Measurements from ENCODE around the gene KRTAP9-8. TPM values are rescaled to one million over a fixed set of nuclear protein-coding genes. Genes with fewer than 3 reads are reported as not detected.
A peak's percentile ranks its signal among the peaks of the same experiment; 100 is the strongest.
"Not testable (repeated sequence)": the region's sequence is repeated elsewhere in the genome, so short reads cannot be mapped to it uniquely, and the experiment has no call there.

KRTAP9-8 gene
- total RNA-seq, 3 donors from 2014 or later (not counting 1 experiment from before 2014, with no cell fraction given): not detected

- ATAC-seq: no peak
- H3K27ac ChIP-seq (ENCODE audit: low read length): no peak overlapping the region
- Mint-ChIP-seq H3K27ac (no peak overlapping the region), H3K4me1 (no peaks in the 10 kb centered on the region), H3K4me3 (no peak overlapping the region), H3K27me3 (ENCODE audit: low read depth in 2 of 2) (peaks cover 22 to 34% of the 10 kb centered on the region in 2 donors), H3K9me3 (no peaks in the 10 kb centered on the region), H3K36me3 (no peaks in the 10 kb centered on the region)
- TF ChIP-seq CTCF (IDR thresholded peaks at IDR 0.05): no peak
- no peak for DNase-seq
- intact Hi-C loops (cut with micrococcal nuclease): no loop called here
- H3K36me3 ChIP-seq (ENCODE audit: control insufficient read depth, insufficient read depth, low read length): no peaks in the 10 kb centered on the region
- H3K27me3 ChIP-seq (ENCODE audit: control insufficient read depth, insufficient read depth, low read length): peaks cover 2% of the 10 kb centered on the region
- no CpG with 5 or more reads among the region's 3 CpGs for WGBS (ENCODE audit: insufficient coverage)
- no peaks in the 10 kb centered on the region for H3K4me1 ChIP-seq (ENCODE audit: control insufficient read depth, insufficient read depth, low read length)
- no peak overlapping the region for H3K4me3 ChIP-seq (ENCODE audit: low read length)
- H3K9me3 ChIP-seq (ENCODE audit: control insufficient read depth, insufficient read depth, low read length): no peaks in the 10 kb centered on the region
Measured at GRCh38 chr17:41267711-41268110, 29.9 kb downstream of the KRTAP9-8 start.

- H3K4me1 Mint-ChIP-seq; H3K36me3 ChIP-seq (ENCODE audit: control insufficient read depth, insufficient read depth, low read length); H3K9me3 Mint-ChIP-seq; H3K4me1 ChIP-seq (ENCODE audit: control insufficient read depth, insufficient read depth, low read length); DNase-seq; H3K27ac Mint-ChIP-seq; H3K27me3 ChIP-seq (ENCODE audit: control insufficient read depth, insufficient read depth, low read length); H3K4me3 ChIP-seq (ENCODE audit: low read length); intact Hi-C loops (cut with micrococcal nuclease); H3K9me3 ChIP-seq (ENCODE audit: control insufficient read depth, insufficient read depth, low read length); ATAC-seq; H3K4me3 Mint-ChIP-seq; H3K27ac ChIP-seq (ENCODE audit: low read length); H3K36me3 Mint-ChIP-seq: not testable (repeated sequence)
- WGBS (ENCODE audit: insufficient coverage): 53% methylated on average over 1 of the region's 1 CpG
- peaks cover 7 to 26% of the 10 kb centered on the region in 2 donors for H3K27me3 Mint-ChIP-seq (ENCODE audit: low read depth in 2 of 2)
Measured at GRCh38 chr17:41271323-41271722, 33.5 kb downstream of the KRTAP9-8 start.

- no peak overlapping the region for H3K27ac ChIP-seq (ENCODE audit: low read length)
- DNase-seq: no peak
- H3K36me3 Mint-ChIP-seq: no peaks in the 10 kb centered on the region
- no peak overlapping the region for H3K4me3 Mint-ChIP-seq
- intact Hi-C loops (cut with micrococcal nuclease): no loop called here
- no peak overlapping the region for H3K27ac Mint-ChIP-seq
- ATAC-seq: no peak
- H3K27me3 Mint-ChIP-seq (ENCODE audit: low read depth in 2 of 2): peaks cover 12 to 26% of the 10 kb centered on the region in 2 donors
- H3K4me1 ChIP-seq (ENCODE audit: control insufficient read depth, insufficient read depth, low read length): no peaks in the 10 kb centered on the region
- H3K4me1 Mint-ChIP-seq: no peaks in the 10 kb centered on the region
- no peaks in the 10 kb centered on the region for H3K27me3 ChIP-seq (ENCODE audit: control insufficient read depth, insufficient read depth, low read length)
- H3K9me3 Mint-ChIP-seq: no peaks in the 10 kb centered on the region
- H3K36me3 ChIP-seq (ENCODE audit: control insufficient read depth, insufficient read depth, low read length): no peaks in the 10 kb centered on the region
- no peaks in the 10 kb centered on the region for H3K9me3 ChIP-seq (ENCODE audit: control insufficient read depth, insufficient read depth, low read length)
- H3K4me3 ChIP-seq (ENCODE audit: low read length): no peak overlapping the region
- WGBS (ENCODE audit: insufficient coverage): 57% methylated on average over 1 of the region's 1 CpG
- no peak for TF ChIP-seq CTCF (IDR thresholded peaks at IDR 0.05)
Measured at GRCh38 chr17:41271858-41272257, 34.1 kb downstream of the KRTAP9-8 start.

- intact Hi-C loops (cut with micrococcal nuclease): loop anchor here (1.0 kb wide), 1 partner anchor 11 kb away; no protein-coding TSS in a partner anchor
- 87% methylated on average over 3 of the region's 3 CpGs for WGBS (ENCODE audit: insufficient coverage)
- not testable (repeated sequence) for H3K4me3 ChIP-seq (ENCODE audit: low read length); H3K36me3 Mint-ChIP-seq; H3K27me3 ChIP-seq (ENCODE audit: control insufficient read depth, insufficient read depth, low read length); H3K4me1 Mint-ChIP-seq; H3K9me3 ChIP-seq (ENCODE audit: control insufficient read depth, insufficient read depth, low read length); H3K4me3 Mint-ChIP-seq; H3K9me3 Mint-ChIP-seq; H3K27ac Mint-ChIP-seq; H3K4me1 ChIP-seq (ENCODE audit: control insufficient read depth, insufficient read depth, low read length); ATAC-seq; H3K27ac ChIP-seq (ENCODE audit: low read length); H3K36me3 ChIP-seq (ENCODE audit: control insufficient read depth, insufficient read depth, low read length)
- peak in 1 of 2 donors; percentile 1 for DNase-seq
- H3K27me3 Mint-ChIP-seq (ENCODE audit: low read depth in 2 of 2): peaks cover 20 to 39% of the 10 kb centered on the region in 2 donors
Measured at GRCh38 chr17:41275648-41276190, 37.9 kb downstream of the KRTAP9-8 start, which contains the start of gene KRTAP9-7. Gene KRTAP9-7 (plus strand): TSS chr17:41275698. CDS start chr17:41275698, 0 bp downstream.
